H1 (cell line): ENCODE data around the gene SHROOM3. TPM values are rescaled to one million over a fixed set of nuclear protein-coding genes. Genes with fewer than 3 reads are reported as not detected.
A peak's percentile ranks its signal among the peaks of the same experiment; 100 is the strongest.

ENCODE experiments used
- CTCF ChIA-PET: fragments of 300-600 bp; sonication (Branson Sonifier 250); formaldehyde crosslinking; loops from one replicate; lab custom pipeline; 2021; ENCODE audit not compliant: partially characterized antibody; lab: Charles Lee
- POLR2A ChIA-PET: fragments of 300-600 bp; sonication (Branson Sonifier 250); formaldehyde crosslinking; loops from one replicate; lab custom pipeline; 2021; ENCODE audit warnings: inconsistent platforms; ENCODE audit not compliant: partially characterized antibody; lab: Charles Lee
- DNase-seq, 2 experiments: peaks; one replicate each; pipeline versions ENCODE4 v3.0.0 to v3.0.0-alpha.2; 2010 to 2022; ENCODE audit warnings: low spot score in 2 of 2, low read depth in 1 of 2, mixed read lengths in 1 of 2
- FAIRE-seq: peaks from 2 replicates; lab custom pipeline; 2011; peaks lifted over from hg19 to GRCh38; lab: Jason Lieb, UNC
- H2AFZ ChIP-seq: 2 replicates; pipeline ENCODE4 v1.8.1; 2012; ENCODE audit warnings: low read length, inconsistent platforms
- H2AK5ac ChIP-seq: 2 replicates; pipeline ENCODE4 v1.6.1; 2013; ENCODE audit warnings: low read depth, low read length
- H2BK120ac ChIP-seq: replicated peaks from 2 replicates; pipeline ENCODE3; 2013; ENCODE audit warnings: low read depth, low read length, inconsistent platforms
- H2BK12ac ChIP-seq: 2 replicates; pipeline ENCODE4 v1.6.1; 2013; ENCODE audit warnings: low read depth, low read length
- H2BK15ac ChIP-seq: 2 replicates; pipeline ENCODE4 v1.6.1; 2013; ENCODE audit warnings: low read length
- H2BK20ac ChIP-seq: 2 replicates; pipeline ENCODE4 v1.6.1; 2013; ENCODE audit warnings: low read length
- H2BK5ac ChIP-seq: 2 replicates; pipeline ENCODE4 v1.6.1; 2013; ENCODE audit warnings: low read depth, low read length
- H3K14ac ChIP-seq: 2 replicates; pipeline ENCODE4 v1.6.1; 2013; ENCODE audit warnings: inconsistent platforms; ENCODE audit not compliant: insufficient read length
- H3K18ac ChIP-seq: 2 replicates; pipeline ENCODE4 v1.6.1; 2013; ENCODE audit warnings: low read length; ENCODE audit errors: extremely low read depth
- H3K23ac ChIP-seq: 2 replicates; pipeline ENCODE4 v1.6.1; 2013; ENCODE audit warnings: inconsistent platforms; ENCODE audit not compliant: insufficient read length
- H3K23me2 ChIP-seq: 2 replicates; pipeline ENCODE4 v1.6.1; 2013; ENCODE audit warnings: low read depth, low read length
- H3K27ac ChIP-seq: 2 replicates; pipeline ENCODE4 v1.6.1; 2011; ENCODE audit warnings: low read depth, low read length, inconsistent platforms
- H3K27me3 ChIP-seq, 4 experiments: replicated peaks in 1 of 4; 1 replicate in 1 of 4; 2 replicates in 3 of 4; pipeline versions ENCODE4 v1.6.1 to v1.8.1; 2011 to 2013; ENCODE audit warnings: low read length in 3 of 4, mild to moderate bottlenecking in 3 of 4, inconsistent platforms in 2 of 4, mixed read lengths in 2 of 4, moderate library complexity in 1 of 4; ENCODE audit not compliant: control insufficient read depth in 3 of 4, insufficient read depth in 3 of 4; ENCODE audit errors: extremely low read depth in 1 of 4
- H3K36me3 ChIP-seq, 4 experiments: 2 replicates each; pipeline versions ENCODE4 v1.6.1 to v1.8.1; 2011 to 2013; ENCODE audit warnings: mild to moderate bottlenecking in 4 of 4, low read length in 3 of 4, moderate library complexity in 2 of 4, control low read depth in 1 of 4, inconsistent platforms in 1 of 4; ENCODE audit not compliant: insufficient read depth in 4 of 4, control insufficient read depth in 2 of 4
- H3K4ac ChIP-seq: replicated peaks from 2 replicates; pipeline ENCODE3; 2013; ENCODE audit warnings: low read length, low read depth, mixed read lengths, inconsistent platforms; ENCODE audit not compliant: insufficient read length
- H3K4me1 ChIP-seq, 4 experiments: replicated peaks in 1 of 4; 1 replicate in 1 of 4; 2 replicates in 3 of 4; pipeline versions ENCODE4 v1.6.1 to v1.8.1; 2011 to 2013; ENCODE audit warnings: low read length in 3 of 4, inconsistent platforms in 2 of 4, mixed read lengths in 1 of 4; ENCODE audit not compliant: insufficient read depth in 4 of 4, control insufficient read depth in 3 of 4
- H3K4me2 ChIP-seq, 2 experiments: 2 replicates each; pipeline versions ENCODE4 v1.6.1 to v1.8.1; 2011 to 2013; ENCODE audit warnings: low read depth in 2 of 2, low read length in 2 of 2, control low read depth in 1 of 2, inconsistent platforms in 1 of 2, mild to moderate bottlenecking in 1 of 2; ENCODE audit not compliant: insufficient read depth in 1 of 2
- H3K4me3 ChIP-seq, 4 experiments: fragments of 200-600, 300-600 bp in 1 of 4; sonication (generic), shearing (Covaris generic), sonication (Bioruptor Twin) in 1 of 4; 2 replicates each; pipeline versions ENCODE4 v1.5.1 to v1.8.1; 2011 to 2016; ENCODE audit warnings: low read length in 4 of 4, low read depth in 3 of 4, control low read depth in 2 of 4, inconsistent platforms in 2 of 4, mild to moderate bottlenecking in 2 of 4, mixed read lengths in 1 of 4, moderate library complexity in 1 of 4; ENCODE audit not compliant: insufficient read depth in 2 of 4; ENCODE audit errors: extremely low read depth in 1 of 4
- H3K56ac ChIP-seq: replicated peaks from 2 replicates; pipeline ENCODE3; 2013; ENCODE audit warnings: low read depth, mild to moderate bottlenecking, mixed read lengths, low read length, inconsistent platforms; ENCODE audit not compliant: insufficient read length
- H3K79me1 ChIP-seq: 2 replicates; pipeline ENCODE4 v1.6.1; 2013; ENCODE audit warnings: low read depth, low read length, control low read depth
- H3K79me2 ChIP-seq, 2 experiments: 2 replicates each; pipeline versions ENCODE4 v1.6.1 to v1.8.1; 2012 to 2013; ENCODE audit warnings: low read length in 2 of 2, mild to moderate bottlenecking in 2 of 2, inconsistent platforms in 1 of 2; ENCODE audit not compliant: insufficient read depth in 2 of 2, control insufficient read depth in 1 of 2
- H3K9ac ChIP-seq, 4 experiments: replicated peaks in 1 of 4; 1 replicate in 1 of 4; 2 replicates in 3 of 4; pipeline versions ENCODE4 v1.6.1 to v1.8.1; 2011 to 2013; ENCODE audit warnings: low read depth in 3 of 4, low read length in 3 of 4, control low read depth in 2 of 4, mild to moderate bottlenecking in 2 of 4, moderate library complexity in 2 of 4, inconsistent platforms in 1 of 4; ENCODE audit errors: extremely low read depth in 1 of 4
- H3K9me3 ChIP-seq, 2 experiments: 2 replicates each; pipeline versions ENCODE4 v1.6.1 to v1.8.1; 2012 to 2013; ENCODE audit warnings: mild to moderate bottlenecking in 2 of 2, moderate library complexity in 2 of 2, control low read depth in 1 of 2, inconsistent platforms in 1 of 2, low read depth in 1 of 2, low read length in 1 of 2, mixed read lengths in 1 of 2; ENCODE audit not compliant: insufficient read depth in 2 of 2
- H4K20me1 ChIP-seq, 2 experiments: replicated peaks in 1 of 2; 2 replicates each; pipeline versions ENCODE3 to v1.8.1; 2011 to 2013; ENCODE audit warnings: inconsistent platforms in 2 of 2, low read length in 2 of 2, mild to moderate bottlenecking in 1 of 2; ENCODE audit not compliant: insufficient read depth in 2 of 2, control insufficient read depth in 1 of 2
- H4K5ac ChIP-seq: 2 replicates; pipeline ENCODE4 v1.6.1; 2013; ENCODE audit warnings: low read length, low read depth, mixed read lengths, inconsistent platforms; ENCODE audit not compliant: insufficient read length
- H4K8ac ChIP-seq: 2 replicates; pipeline ENCODE4 v1.8.0; 2013; ENCODE audit warnings: mild to moderate bottlenecking, moderate library complexity, low read length, inconsistent platforms; ENCODE audit not compliant: insufficient read depth; ENCODE audit errors: extremely low read depth
- H4K91ac ChIP-seq: replicated peaks from 2 replicates; pipeline ENCODE3; 2013; ENCODE audit warnings: low read length, mixed read lengths, inconsistent platforms; ENCODE audit not compliant: insufficient read length
- ASH2L ChIP-seq: fragments of 200-600, 300-600 bp; sonication (generic); IDR thresholded peaks from one replicate; pipeline ENCODE4 v1.7.1; 2017; ENCODE audit warnings: low read length
- CHD1 ChIP-seq: IDR thresholded peaks from 2 replicates; pipeline ENCODE4 v1.6.1; 2012; ENCODE audit warnings: low read depth, low read length, improper control_type of control experiment
- KDM1A ChIP-seq: fragments of 200-600, 300-600 bp; sonication (generic); IDR thresholded peaks from 2 replicates; pipeline ENCODE4 v1.7.1; 2016; ENCODE audit warnings: mild to moderate bottlenecking, low read length, borderline replicate concordance
- MAFK ChIP-seq: IDR thresholded peaks from 2 replicates; pipeline ENCODE4 v1.6.1; 2012; ENCODE audit warnings: low read depth, mild to moderate bottlenecking, improper control_type of control experiment, low read length
- SIN3A ChIP-seq, 2 experiments: IDR thresholded peaks in 1 of 2; conservative IDR thresholded peaks in 1 of 2; 2 replicates each; pipeline ENCODE4 v1.6.1; 2011 to 2012; ENCODE audit warnings: low read length in 2 of 2, improper control_type of control experiment in 1 of 2, low read depth in 1 of 2, mild to moderate bottlenecking in 1 of 2
- TBP ChIP-seq: IDR thresholded peaks from 2 replicates; pipeline ENCODE4 v1.6.1; 2011; ENCODE audit warnings: low read depth, low read length, improper control_type of control experiment
- TCF12 ChIP-seq: IDR thresholded peaks from 2 replicates; pipeline ENCODE4 v1.6.1; 2011; ENCODE audit warnings: low read depth, mild to moderate bottlenecking, low read length
- WGBS, 2 experiments: shearing (Covaris generic) in 1 of 2; methylation state at CpG; one replicate each; pipeline versions ENCODE4 v1.1.6 to v1.1.7; 2013 to 2015; ENCODE audit warnings: low lambda C conversion rate in 2 of 2, mixed read lengths in 2 of 2, inconsistent platforms in 1 of 2, low coverage in 1 of 2, missing lambda C conversion rate in 1 of 2; ENCODE audit not compliant: insufficient replicate concordance in 2 of 2, insufficient coverage in 1 of 2, insufficient read length in 1 of 2; ENCODE audit errors: extremely low coverage in 1 of 2, missing lambda C conversion rate in 1 of 2; 5-methylcytosine and 5-hydroxymethylcytosine counted together
- polyA plus RNA-seq, 7 experiments: library from polyadenylated mRNA; depleted of rRNA in 3 of 7; stranded (reverse) in 5 of 7; unstranded in 2 of 7; fragments of >200 nt in 5 of 7; fragments of 200-250 nt in 2 of 7; gene quantifications; 1 replicate in 5 of 7; 2 replicates in 1 of 7; 4 replicates in 1 of 7; pipeline versions ENCODE4 v1.2.1 to v1.2.3, GENCODE V29; 2011 to 2013; ENCODE audit warnings: missing spikeins in 2 of 7, mixed read lengths in 2 of 7
- total RNA-seq: library from RNA; stranded (reverse); fragmentation: NEBNext Ultra II Directional; extraction: Animal tissue kit (Norgen Biotek cat#: 25700); gene quantifications from 2 replicates; pipeline ENCODE4 v1.2.1, GENCODE V29; 2021

Gene SHROOM3
- total and polyA plus RNA-seq, 2 of the 8 experiments (the other 6 are each of a cell fraction or from before 2014, with no cell fraction given) = 15.8 to 34.0 TPM

GRCh38 chr4:76741663-76742020, 306.6 kb downstream of the SHROOM3 start:
- Histone ChIP-seq H3K23ac (no peak overlapping the region), H2AK5ac (no peak overlapping the region), H3K9ac (no peak overlapping the region), H3K4me2 (no peak overlapping the region), H4K5ac (no peak overlapping the region), H3K79me2 (peaks cover 0 to 4% of the 10 kb centered on the region in 2 experiments; a peak in 1 of 4 replicates), H3K79me1 (no peaks in the 10 kb centered on the region), H2BK5ac (no peak overlapping the region), H3K9me3 (no peaks in the 10 kb centered on the region), H3K56ac (no peak overlapping the region), H3K27ac (no peak overlapping the region), H2BK20ac (no peak overlapping the region), H2BK120ac (no peak overlapping the region), H4K8ac (peak overlapping the region; percentile 71), H3K18ac (no peak overlapping the region), H3K4ac (no peak overlapping the region), H2BK12ac (no peak overlapping the region), H3K4me3 (no peak overlapping the region), H3K23me2 (no peaks in the 10 kb centered on the region), H4K91ac (no peak overlapping the region), H3K14ac (no peak overlapping the region), H2AFZ (no peak overlapping the region), H3K27me3 (no peaks in the 10 kb centered on the region), H4K20me1 (peaks cover 0 to 3% of the 10 kb centered on the region in 2 experiments), H2BK15ac (no peak overlapping the region), H3K4me1 (no peaks in the 10 kb centered on the region), H3K36me3 (peaks cover 6 to 32% (median 21%) of the 10 kb centered on the region in 4 experiments; a peak in 6 of 8 replicates)
- FAIRE-seq (no peak), DNase-seq (no peak)
- CTCF ChIA-PET = interaction anchor here (1.2 to 5.3 kb wide), 3 partner anchors 9 to 231 kb away, joined by 3 to 37 read pairs (median 5); no protein-coding TSS in a partner anchor
- 90% methylated on average over 26 of the region's 26 CpGs; no CpG with 5 or more reads in 1 of the 2 experiments for whole genome bisulfite sequencing, 2 experiments
- POLR2A ChIA-PET = no interaction called here
- TF ChIP-seq ASH2L = no peak
- no peak for TF ChIP-seq KDM1A
- TF ChIP-seq SIN3A (conservative IDR thresholded peaks at IDR 0.05 in 1 of 2, IDR thresholded peaks at IDR 0.05 in 1 of 2; ENCODE audit: low read depth in 1 of 2, low read length in 2 of 2) = no peak
- no peak for TF ChIP-seq TCF12
- no peak for TF ChIP-seq MAFK
- no peak for TF ChIP-seq TBP
- TF ChIP-seq CHD1 = no peak
